NCI-H1436 (cell line): Measurements from ENCODE around the gene MSH6.

Experiments used
- DNase-seq: peaks from one replicate; lab custom pipeline; 2025; lab: John Stamatoyannopoulos, UW

Gene MSH6

GRCh38 chr2:47783486-47784351 is 774 bp downstream of the MSH6 start:
- DNase-seq: peak; percentile 80

GRCh38 chr2:47784352-47784851 is 1.5 kb downstream of the MSH6 start:
- no peak for DNase-seq

- no peak for DNase-seq
Observed at GRCh38 chr2:47785986-47786385, 3.0 kb downstream of the MSH6 start.

- DNase-seq: no peak
Observed at GRCh38 chr2:47796090-47796697, 13.2 kb downstream of the MSH6 start.

- no peak for DNase-seq
Observed at GRCh38 chr2:47798631-47799030, 15.7 kb downstream of the MSH6 start.

- no peak for DNase-seq
Observed at GRCh38 chr2:47799031-47799609, 16.2 kb downstream of the MSH6 start.

- DNase-seq: no peak
Observed at GRCh38 chr2:47801118-47801517, 18.2 kb downstream of the MSH6 start.

GRCh38 chr2:47803363-47803762 is 20.4 kb downstream of the MSH6 start:
- no peak for DNase-seq

- DNase-seq: no peak
Observed at GRCh38 chr2:47803770-47804169, 20.8 kb downstream of the MSH6 start.

- DNase-seq: no peak
Observed at GRCh38 chr2:47805850-47806249, 22.9 kb downstream of the MSH6 start.

GRCh38 chr2:47808614-47809013 is 25.7 kb downstream of the MSH6 start:
- no peak for DNase-seq

- DNase-seq: no peak
Observed at GRCh38 chr2:47809903-47810302, 27.0 kb downstream of the MSH6 start.

GRCh38 chr2:47810850-47811249 is 27.9 kb downstream of the MSH6 start:
- no peak for DNase-seq

- DNase-seq: no peak
Observed at GRCh38 chr2:47811668-47812067, 28.7 kb downstream of the MSH6 start.

GRCh38 chr2:47815764-47816163 is 32.8 kb downstream of the MSH6 start:
- DNase-seq: no peak

- no peak for DNase-seq
Observed at GRCh38 chr2:47818777-47819176, 35.8 kb downstream of the MSH6 start.

GRCh38 chr2:47819834-47820233 is 36.9 kb downstream of the MSH6 start:
- DNase-seq: no peak

GRCh38 chr2:47822518-47822917 is 39.6 kb downstream of the MSH6 start:
- DNase-seq: no peak

GRCh38 chr2:47833516-47833968 is 50.6 kb downstream of the MSH6 start:
- DNase-seq: no peak

GRCh38 chr2:47838249-47838648 is 55.3 kb downstream of the MSH6 start:
- DNase-seq: no peak

GRCh38 chr2:47838686-47839085 is 55.7 kb downstream of the MSH6 start:
- no peak for DNase-seq

- no peak for DNase-seq
Observed at GRCh38 chr2:47842846-47843245, 59.9 kb downstream of the MSH6 start.

GRCh38 chr2:47843407-47843806 is 60.5 kb downstream of the MSH6 start:
- DNase-seq: no peak
